HepG2 (cell line): ENCODE data around the gene NOCT. TPM values are rescaled to one million over a fixed set of nuclear protein-coding genes. Genes with fewer than 3 reads are reported as not detected.

Experiments used
- ATAC-seq: fragments of 200-7000 bp; cut with Tn5 transposase; 3 replicates; pipeline ENCODE4 v1.9.1; 2020; ENCODE audit warnings: mild to moderate bottlenecking, moderate library complexity
- BruUV-seq: library from RNA; stranded (reverse); fragments of 400-500 nt; replicated peaks from 2 replicates; lab custom pipeline; 2021; lab: Mats Ljungman, UMichigan
- CTCF ChIA-PET: fragments of 300-600 bp; formaldehyde crosslinking; extraction: SDS; loops from one replicate; lab custom pipeline; 2021; ENCODE audit warnings: low total read pairs, inconsistent platforms, low intra/inter-chr PET ratio; lab: Yijun Ruan, JAX
- POLR2A ChIA-PET: fragments of 350-600 bp; sonication (Branson Sonifier 250); formaldehyde crosslinking; loops from one replicate; lab custom pipeline; 2020; ENCODE audit warnings: antibody characterized with exemption, inconsistent platforms; lab: Yijun Ruan, JAX
- DNase-seq: peaks from one replicate; pipeline ENCODE4 v3.0.0-alpha.2; 2015; ENCODE audit warnings: low spot score
- FAIRE-seq: peaks from 3 replicates; lab custom pipeline; 2011; peaks lifted over from hg19 to GRCh38; lab: Jason Lieb, UNC
- H2AFZ ChIP-seq: one replicate; pipeline ENCODE4 v1.6.1; 2011; ENCODE audit warnings: low read length, inconsistent platforms
- H3K27ac ChIP-seq: fragments of 300-600 bp; 3 replicates; pipeline ENCODE4 v1.8.0; 2011; ENCODE audit warnings: mixed run types, mild to moderate bottlenecking, mixed read lengths, low read length, inconsistent platforms; ENCODE audit not compliant: insufficient read depth; ENCODE audit errors: extremely low read length
- H3K27me3 ChIP-seq, 2 experiments: fragments of 200-600 bp in 1 of 2; 2 replicates in 1 of 2; 3 replicates in 1 of 2; pipeline versions ENCODE4 v1.6.0 to v1.8.0; 2011; ENCODE audit warnings: low read length in 2 of 2, mild to moderate bottlenecking in 2 of 2, moderate library complexity in 2 of 2, inconsistent platforms in 1 of 2; ENCODE audit not compliant: insufficient read depth in 2 of 2, control insufficient read depth in 1 of 2
- H3K36me3 ChIP-seq, 2 experiments: fragments of 200-600 bp in 1 of 2; replicated peaks in 1 of 2; 2 replicates in 1 of 2; 3 replicates in 1 of 2; pipeline versions ENCODE4 v1.5.1 to v1.8.0; 2011; ENCODE audit warnings: low read length in 2 of 2, inconsistent platforms in 1 of 2; ENCODE audit not compliant: insufficient read depth in 2 of 2, control insufficient read depth in 1 of 2
- H3K4me1 ChIP-seq: 2 replicates; pipeline ENCODE4 v1.5.1; 2012; ENCODE audit warnings: low read length, inconsistent platforms; ENCODE audit not compliant: insufficient read depth
- H3K4me2 ChIP-seq: 2 replicates; pipeline ENCODE4 v1.6.0; 2011; ENCODE audit warnings: low read depth, low read length, inconsistent platforms
- H3K4me3 ChIP-seq, 3 experiments: fragments of 200-600 bp in 1 of 3; sonication (generic), shearing (Covaris generic) in 1 of 3; replicated peaks in 1 of 3; 2 replicates each; pipeline ENCODE4 v1.5.1; 2011 to 2016; ENCODE audit warnings: low read length in 3 of 3, inconsistent platforms in 2 of 3, low read depth in 2 of 3, mild to moderate bottlenecking in 2 of 3, control low read depth in 1 of 3, mixed read lengths in 1 of 3; ENCODE audit not compliant: insufficient read depth in 1 of 3
- H3K79me2 ChIP-seq: one replicate; pipeline ENCODE4 v1.6.1; 2011; ENCODE audit warnings: low read length, inconsistent platforms; ENCODE audit not compliant: insufficient read depth
- H3K9ac ChIP-seq: 2 replicates; pipeline ENCODE4 v1.6.0; 2011; ENCODE audit warnings: mild to moderate bottlenecking, low read depth, low read length, inconsistent platforms; ENCODE audit not compliant: insufficient read depth
- H3K9me3 ChIP-seq: 2 replicates; pipeline ENCODE4 v1.5.1; 2012; ENCODE audit warnings: mild to moderate bottlenecking, low read length
- H4K20me1 ChIP-seq: 2 replicates; pipeline ENCODE4 v1.6.0; 2011; ENCODE audit warnings: inconsistent platforms, mild to moderate bottlenecking, low read length, moderate library complexity; ENCODE audit not compliant: insufficient read depth
- CBFB ChIP-seq: sonication (generic); formaldehyde crosslinking; IDR thresholded peaks from 2 replicates; pipeline ENCODE4 v1.4.0; 2020; ENCODE audit warnings: missing genetic modification reagents
- HIVEP1 ChIP-seq: sonication (generic); formaldehyde crosslinking; IDR thresholded peaks from 2 replicates; pipeline ENCODE4 v1.4.0; 2020; ENCODE audit warnings: mild to moderate bottlenecking, missing genetic modification reagents
- MTA1 ChIP-seq: sonication (generic); formaldehyde crosslinking; IDR thresholded peaks from 2 replicates; pipeline ENCODE4 v1.4.0; 2020; ENCODE audit warnings: missing genetic modification reagents, mild to moderate bottlenecking, borderline replicate concordance
- NCOA5 ChIP-seq: sonication (generic); formaldehyde crosslinking; IDR thresholded peaks from 2 replicates; pipeline ENCODE4 v1.4.0; 2020; ENCODE audit warnings: missing genetic modification reagents
- RARA ChIP-seq: IDR thresholded peaks from 2 replicates; pipeline ENCODE4 v1.6.1; 2016; ENCODE audit warnings: missing genetic modification reagents, missing compliant biosample characterization
- RBAK ChIP-seq: sonication (generic); formaldehyde crosslinking; IDR thresholded peaks from 2 replicates; pipeline ENCODE4 v1.5.1; 2020; ENCODE audit warnings: mild to moderate bottlenecking, missing genetic modification reagents
- RNF2 ChIP-seq: fragments of 450-650 bp; conservative IDR thresholded peaks from 2 replicates; pipeline ENCODE4 v1.6.1; 2016; ENCODE audit warnings: low read depth
- SIX4 ChIP-seq: sonication (generic); formaldehyde crosslinking; IDR thresholded peaks from 2 replicates; pipeline ENCODE4 v1.4.0; 2020; ENCODE audit warnings: missing genetic modification reagents
- SKI ChIP-seq: fragments of 450-650 bp; IDR thresholded peaks from one replicate; pipeline ENCODE4 v1.6.1; 2018; ENCODE audit warnings: mild to moderate bottlenecking; ENCODE audit not compliant: partially characterized antibody
- SOX5 ChIP-seq: IDR thresholded peaks from 2 replicates; pipeline ENCODE4 v1.6.1; 2016; ENCODE audit warnings: borderline replicate concordance
- TARDBP ChIP-seq: sonication (generic); formaldehyde crosslinking; IDR thresholded peaks from 2 replicates; pipeline ENCODE4 v1.8.0; 2022; ENCODE audit warnings: mild to moderate bottlenecking, missing genetic modification reagents
- TBX2 ChIP-seq: sonication (generic); formaldehyde crosslinking; IDR thresholded peaks from 2 replicates; pipeline ENCODE4 v1.5.0; 2020; ENCODE audit warnings: missing genetic modification reagents, mild to moderate bottlenecking, borderline replicate concordance
- U2AF2 ChIP-seq: fragments of 200-400 bp; formaldehyde crosslinking; IDR thresholded peaks from 2 replicates; pipeline ENCODE4 v1.6.1; 2017; ENCODE audit warnings: low read depth, mild to moderate bottlenecking, low read length
- ZNF33A ChIP-seq: sonication (generic); formaldehyde crosslinking; IDR thresholded peaks from 2 replicates; pipeline ENCODE4 v1.5.1; 2020; ENCODE audit warnings: missing genetic modification reagents, mild to moderate bottlenecking, moderate library complexity, borderline replicate concordance
- ZNF557 ChIP-seq: sonication (generic); formaldehyde crosslinking; IDR thresholded peaks from 2 replicates; pipeline ENCODE4 v1.4.0; 2020; ENCODE audit warnings: missing genetic modification reagents
- ZNF562 ChIP-seq: sonication (generic); formaldehyde crosslinking; IDR thresholded peaks from 2 replicates; pipeline ENCODE4 v1.8.0; 2022; ENCODE audit warnings: missing genetic modification reagents, borderline replicate concordance
- WGBS: methylation state at CpG from one replicate; pipeline ENCODE4 v1.1.6; 2017; ENCODE audit warnings: low lambda C conversion rate; 5-methylcytosine and 5-hydroxymethylcytosine counted together
- in situ Hi-C: cut with HindIII; loops from 2 replicates; pipeline ENCODE4 v1.10.0; 2017; ENCODE audit warnings: low pct_unique_long_range_greater_than_20kb; ENCODE audit not compliant: extremely low pct_ligation_motif_present
- intact Hi-C: fragments of 100-400 bp; cut with micrococcal nuclease; formaldehyde crosslinking; loops from one replicate; pipeline ENCODE4 v1.10.0; 2022; ENCODE audit not compliant: unreplicated experiment
- polyA plus RNA-seq, 8 experiments: library from polyadenylated mRNA; depleted of rRNA in 3 of 8; stranded (reverse) in 7 of 8; unstranded in 1 of 8; fragments of >200 nt; fragmentation: Illumina TruSeq in 4 of 8; extraction: Trizol in 4 of 8; gene quantifications; 2 replicates each; pipeline versions ENCODE4 v1.2.1 to v1.2.3, GENCODE V29; 2011 to 2016; ENCODE audit warnings: low read depth in 4 of 8, missing spikeins in 1 of 8, mixed read lengths in 1 of 8; ENCODE audit not compliant: insufficient read depth in 1 of 8
- total RNA-seq, 5 experiments: library from RNA; depleted of rRNA; stranded (reverse); fragments of >200 nt; fragmentation: Illumina TruSeq; extraction: Trizol; gene quantifications; 2 replicates each; pipeline ENCODE4 v1.2.3, GENCODE V29; 2016; ENCODE audit warnings: low read depth in 1 of 5
- TF ChIP-seq, protein P1 (sequence below): sonication (generic); formaldehyde crosslinking; IDR thresholded peaks from 2 replicates; pipeline ENCODE4 v1.4.0; 2020; ENCODE audit warnings: missing genetic modification reagents, borderline replicate concordance
- TF ChIP-seq, protein P2 (sequence below), 2 experiments: sonication (generic) in 1 of 2; formaldehyde crosslinking in 1 of 2; IDR thresholded peaks; 2 replicates each; pipeline versions ENCODE4 v1.6.1 to v1.9.0; 2014 to 2022; ENCODE audit warnings: antibody characterized with exemption in 1 of 2, borderline replicate concordance in 1 of 2, inconsistent platforms in 1 of 2, low read depth in 1 of 2, missing genetic modification reagents in 1 of 2

NOCT gene
- total and polyA plus RNA-seq, 2 of the 13 experiments (the other 11 are each of a cell fraction or from before 2014, with no cell fraction given) = 3.6 to 13.1 TPM

DNA sequence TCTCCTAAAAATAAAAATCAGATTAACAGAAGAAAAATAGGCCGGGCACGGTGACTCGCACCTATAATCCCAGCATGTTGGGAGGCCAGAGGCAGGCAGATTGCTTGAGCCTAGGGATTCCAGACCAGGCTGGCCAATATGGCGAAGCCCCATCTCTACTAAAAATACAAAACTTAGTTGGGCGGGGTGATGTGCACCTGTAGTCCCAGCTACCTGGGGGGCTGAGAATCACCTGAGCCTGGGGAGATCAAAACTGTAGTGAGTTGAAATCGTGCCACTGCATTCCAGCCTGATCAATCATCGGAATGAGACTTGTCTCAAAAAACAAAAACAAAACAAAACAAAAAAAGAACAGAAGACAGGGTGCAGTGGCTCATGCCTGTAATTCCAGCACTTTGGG is 32.8 kb upstream of the NOCT start:
- FAIRE-seq = no peak
- H2AFZ ChIP-seq = no peak overlapping the region
- H3K27me3 ChIP-seq = no peaks in the 10 kb centered on the region
- TF ChIP-seq SIX4 (CRISPR knock-in tag) (no peak), SKI (no peak), SOX5 (CRISPR knock-in tag) (no peak), TARDBP (CRISPR knock-in tag) (no peak), ZNF562 (CRISPR knock-in tag) (no peak), MTA1 (no peak), RARA (CRISPR knock-in tag) (no peak), HIVEP1 (CRISPR knock-in tag) (no peak), TBX2 (CRISPR knock-in tag) (no peak), U2AF2 (no peak), ZNF33A (CRISPR knock-in tag) (no peak), RNF2 (no peak), ZNF557 (CRISPR knock-in tag) (no peak), CBFB (CRISPR knock-in tag) (no peak), RBAK (CRISPR knock-in tag) (no peak), NCOA5 (no peak)
- TF ChIP-seq, protein P1, sequence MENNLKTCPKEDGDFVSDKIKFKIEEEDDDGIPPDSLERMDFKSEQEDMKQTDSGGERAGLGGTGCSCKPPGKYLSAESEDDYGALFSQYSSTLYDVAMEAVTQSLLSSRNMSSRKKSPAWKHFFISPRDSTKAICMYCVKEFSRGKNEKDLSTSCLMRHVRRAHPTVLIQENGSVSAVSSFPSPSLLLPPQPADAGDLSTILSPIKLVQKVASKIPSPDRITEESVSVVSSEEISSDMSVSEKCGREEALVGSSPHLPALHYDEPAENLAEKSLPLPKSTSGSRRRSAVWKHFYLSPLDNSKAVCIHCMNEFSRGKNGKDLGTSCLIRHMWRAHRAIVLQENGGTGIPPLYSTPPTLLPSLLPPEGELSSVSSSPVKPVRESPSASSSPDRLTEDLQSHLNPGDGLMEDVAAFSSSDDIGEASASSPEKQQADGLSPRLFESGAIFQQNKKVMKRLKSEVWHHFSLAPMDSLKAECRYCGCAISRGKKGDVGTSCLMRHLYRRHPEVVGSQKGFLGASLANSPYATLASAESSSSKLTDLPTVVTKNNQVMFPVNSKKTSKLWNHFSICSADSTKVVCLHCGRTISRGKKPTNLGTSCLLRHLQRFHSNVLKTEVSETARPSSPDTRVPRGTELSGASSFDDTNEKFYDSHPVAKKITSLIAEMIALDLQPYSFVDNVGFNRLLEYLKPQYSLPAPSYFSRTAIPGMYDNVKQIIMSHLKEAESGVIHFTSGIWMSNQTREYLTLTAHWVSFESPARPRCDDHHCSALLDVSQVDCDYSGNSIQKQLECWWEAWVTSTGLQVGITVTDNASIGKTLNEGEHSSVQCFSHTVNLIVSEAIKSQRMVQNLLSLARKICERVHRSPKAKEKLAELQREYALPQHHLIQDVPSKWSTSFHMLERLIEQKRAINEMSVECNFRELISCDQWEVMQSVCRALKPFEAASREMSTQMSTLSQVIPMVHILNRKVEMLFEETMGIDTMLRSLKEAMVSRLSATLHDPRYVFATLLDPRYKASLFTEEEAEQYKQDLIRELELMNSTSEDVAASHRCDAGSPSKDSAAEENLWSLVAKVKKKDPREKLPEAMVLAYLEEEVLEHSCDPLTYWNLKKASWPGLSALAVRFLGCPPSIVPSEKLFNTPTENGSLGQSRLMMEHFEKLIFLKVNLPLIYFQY = no peak
- TF ChIP-seq, protein P2, sequence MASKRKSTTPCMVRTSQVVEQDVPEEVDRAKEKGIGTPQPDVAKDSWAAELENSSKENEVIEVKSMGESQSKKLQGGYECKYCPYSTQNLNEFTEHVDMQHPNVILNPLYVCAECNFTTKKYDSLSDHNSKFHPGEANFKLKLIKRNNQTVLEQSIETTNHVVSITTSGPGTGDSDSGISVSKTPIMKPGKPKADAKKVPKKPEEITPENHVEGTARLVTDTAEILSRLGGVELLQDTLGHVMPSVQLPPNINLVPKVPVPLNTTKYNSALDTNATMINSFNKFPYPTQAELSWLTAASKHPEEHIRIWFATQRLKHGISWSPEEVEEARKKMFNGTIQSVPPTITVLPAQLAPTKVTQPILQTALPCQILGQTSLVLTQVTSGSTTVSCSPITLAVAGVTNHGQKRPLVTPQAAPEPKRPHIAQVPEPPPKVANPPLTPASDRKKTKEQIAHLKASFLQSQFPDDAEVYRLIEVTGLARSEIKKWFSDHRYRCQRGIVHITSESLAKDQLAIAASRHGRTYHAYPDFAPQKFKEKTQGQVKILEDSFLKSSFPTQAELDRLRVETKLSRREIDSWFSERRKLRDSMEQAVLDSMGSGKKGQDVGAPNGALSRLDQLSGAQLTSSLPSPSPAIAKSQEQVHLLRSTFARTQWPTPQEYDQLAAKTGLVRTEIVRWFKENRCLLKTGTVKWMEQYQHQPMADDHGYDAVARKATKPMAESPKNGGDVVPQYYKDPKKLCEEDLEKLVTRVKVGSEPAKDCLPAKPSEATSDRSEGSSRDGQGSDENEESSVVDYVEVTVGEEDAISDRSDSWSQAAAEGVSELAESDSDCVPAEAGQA (IDR thresholded peaks at IDR 0.05; ENCODE audit: low read depth) = no peak
- TF ChIP-seq, protein P2 (CRISPR knock-in tag; IDR thresholded peaks at IDR 0.05; ENCODE audit: borderline replicate concordance) = no peak
- TF ChIP-seq, all 625 proteins: peak for 0
- ATAC-seq (no peak), DNase-seq (no peak)
- BruUV-seq = no TSS peak
- Histone ChIP-seq H3K4me1 (peaks cover 36% of the 10 kb centered on the region), H3K79me2 (no peaks in the 10 kb centered on the region), H3K9ac (no peak overlapping the region), H3K27ac (no peak overlapping the region), H3K4me3 (no peak overlapping the region), H3K9me3 (no peaks in the 10 kb centered on the region), H3K4me2 (no peak overlapping the region), H3K36me3 (no peaks in the 10 kb centered on the region), H4K20me1 (no peaks in the 10 kb centered on the region)
- 75% methylated on average over 7 of the region's 7 CpGs for WGBS
- intact Hi-C loops = no loop called here
- CTCF ChIA-PET = no interaction called here
- POLR2A ChIA-PET = no interaction called here
- in situ Hi-C loops = no loop called here
